HUES64 (cell line): ENCODE measurements around the gene RWDD1.
A peak's percentile ranks its signal among the peaks of the same experiment; 100 is the strongest.

Experiments
- H3K27ac ChIP-seq: 2 replicates; pipeline ENCODE4 v1.7.0; 2013; ENCODE audit warnings: low read depth, low read length, inconsistent platforms
- H3K27me3 ChIP-seq: 2 replicates; pipeline ENCODE4 v1.6.1; 2013; ENCODE audit warnings: mild to moderate bottlenecking, low read length; ENCODE audit not compliant: insufficient read depth
- H3K36me3 ChIP-seq: 2 replicates; pipeline ENCODE4 v1.6.1; 2013; ENCODE audit warnings: mild to moderate bottlenecking, low read length; ENCODE audit not compliant: insufficient read depth
- H3K4me1 ChIP-seq: 2 replicates; pipeline ENCODE4 v1.6.1; 2013; ENCODE audit warnings: mild to moderate bottlenecking, low read length, moderate library complexity; ENCODE audit not compliant: insufficient read depth
- H3K4me3 ChIP-seq: 2 replicates; pipeline ENCODE4 v1.5.1; 2013; ENCODE audit warnings: mild to moderate bottlenecking, low read length, moderate library complexity
- H3K9ac ChIP-seq: 2 replicates; pipeline ENCODE4 v1.6.1; 2013; ENCODE audit warnings: mild to moderate bottlenecking, low read depth, low read length
- H3K9me3 ChIP-seq: 2 replicates; pipeline ENCODE4 v1.6.1; 2013; ENCODE audit warnings: low read depth, low read length; ENCODE audit not compliant: insufficient read depth
- WGBS: fragments of 150-250, 120-280 bp; methylation state at CpG from one replicate; pipeline ENCODE4 v1.1.7; 2013; ENCODE audit warnings: missing lambda C conversion rate; 5-methylcytosine and 5-hydroxymethylcytosine counted together

Gene RWDD1

DNA sequence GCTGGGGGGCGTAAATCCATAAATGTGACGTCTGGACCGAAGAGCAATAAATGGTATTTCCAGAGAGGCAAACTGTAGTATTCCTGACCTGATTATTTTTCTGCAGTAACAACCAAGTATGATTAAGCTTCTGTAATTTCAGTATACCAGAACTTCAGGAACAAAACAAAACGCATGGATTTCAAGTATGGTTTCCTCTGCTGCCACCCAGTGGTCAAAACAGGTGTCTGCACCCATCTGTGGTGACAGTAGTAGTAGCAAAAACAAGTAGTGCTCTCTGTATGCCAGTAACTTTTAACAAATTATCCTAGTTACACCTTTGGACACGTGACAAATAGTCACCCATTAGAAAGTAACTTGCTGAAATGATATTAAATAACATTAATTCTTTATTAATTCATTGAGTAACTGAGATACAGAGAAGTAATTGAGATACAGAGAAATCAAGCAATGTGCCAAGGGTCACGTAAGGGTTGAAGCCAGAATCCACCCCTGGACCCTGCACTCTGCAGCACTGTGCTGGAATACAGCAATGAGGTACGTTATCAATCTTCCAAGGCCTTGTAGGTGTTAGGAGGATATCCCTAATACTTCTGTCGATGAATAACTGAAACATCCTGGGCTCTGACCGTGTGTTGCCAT lies 9.8 kb upstream of the RWDD1 start:
- no peaks in the 10 kb centered on the region for H3K36me3 ChIP-seq
- H3K4me1 ChIP-seq = no peaks in the 10 kb centered on the region
- H3K9ac ChIP-seq = no peak overlapping the region
- no peaks in the 10 kb centered on the region for H3K27me3 ChIP-seq
- H3K27ac ChIP-seq = no peak overlapping the region
- WGBS = 61% methylated on average over 8 of the region's 9 CpGs
- no peak overlapping the region for H3K4me3 ChIP-seq
- H3K9me3 ChIP-seq = no peaks in the 10 kb centered on the region

DNA sequence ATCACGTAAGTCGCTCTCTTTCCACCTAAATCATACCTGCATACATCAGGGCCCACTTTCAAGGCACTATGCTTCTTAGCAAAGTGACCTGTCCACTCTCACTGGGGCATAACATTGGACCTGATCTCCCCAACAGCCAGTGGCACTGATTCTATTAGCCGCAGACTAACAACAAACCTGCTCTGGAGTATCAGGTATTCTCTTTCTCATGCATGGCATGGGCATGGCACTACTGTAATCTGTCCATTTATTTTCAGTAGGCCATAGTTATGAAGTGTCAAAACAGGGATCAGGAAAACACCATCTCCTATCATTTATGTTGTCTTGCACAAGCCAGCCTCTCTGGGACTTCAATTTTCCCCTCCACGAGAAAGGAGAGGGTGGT lies 9.3 kb upstream of the RWDD1 start:
- H3K27me3 ChIP-seq = no peaks in the 10 kb centered on the region
- no peak overlapping the region for H3K9ac ChIP-seq
- no peaks in the 10 kb centered on the region for H3K9me3 ChIP-seq
- no peak overlapping the region for H3K4me3 ChIP-seq
- H3K4me1 ChIP-seq = no peaks in the 10 kb centered on the region
- no peak overlapping the region for H3K27ac ChIP-seq
- WGBS = 96% methylated on average over 3 of the region's 4 CpGs
- no peaks in the 10 kb centered on the region for H3K36me3 ChIP-seq

DNA sequence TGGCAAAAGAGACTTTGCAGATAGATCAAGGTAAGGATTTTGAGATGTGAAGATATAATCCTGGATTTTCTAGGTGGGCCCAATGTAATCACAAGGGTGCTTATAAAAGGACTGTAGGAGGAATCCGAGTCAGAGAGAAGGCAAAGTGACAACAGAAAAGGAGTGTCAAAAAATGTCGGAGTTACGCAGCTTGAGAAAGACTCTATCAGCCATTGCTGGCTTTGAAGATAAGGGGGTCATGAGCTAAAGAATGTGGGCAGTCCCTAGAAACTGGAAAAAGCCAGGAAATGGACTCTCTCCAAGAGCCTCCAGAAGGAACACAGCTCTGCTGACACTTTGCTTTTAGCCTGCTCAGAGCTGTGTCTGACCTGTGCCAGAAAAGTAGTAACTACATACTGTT lies 8.7 kb upstream of the RWDD1 start:
- no peaks in the 10 kb centered on the region for H3K4me1 ChIP-seq
- no peak overlapping the region for H3K4me3 ChIP-seq
- no peaks in the 10 kb centered on the region; the same call in 1 of the 2 replicates for H3K27me3 ChIP-seq
- H3K9ac ChIP-seq = no peak overlapping the region
- no peaks in the 10 kb centered on the region for H3K36me3 ChIP-seq
- H3K27ac ChIP-seq = no peak overlapping the region
- no peaks in the 10 kb centered on the region for H3K9me3 ChIP-seq
- WGBS = 70% methylated on average over 3 of the region's 3 CpGs

DNA sequence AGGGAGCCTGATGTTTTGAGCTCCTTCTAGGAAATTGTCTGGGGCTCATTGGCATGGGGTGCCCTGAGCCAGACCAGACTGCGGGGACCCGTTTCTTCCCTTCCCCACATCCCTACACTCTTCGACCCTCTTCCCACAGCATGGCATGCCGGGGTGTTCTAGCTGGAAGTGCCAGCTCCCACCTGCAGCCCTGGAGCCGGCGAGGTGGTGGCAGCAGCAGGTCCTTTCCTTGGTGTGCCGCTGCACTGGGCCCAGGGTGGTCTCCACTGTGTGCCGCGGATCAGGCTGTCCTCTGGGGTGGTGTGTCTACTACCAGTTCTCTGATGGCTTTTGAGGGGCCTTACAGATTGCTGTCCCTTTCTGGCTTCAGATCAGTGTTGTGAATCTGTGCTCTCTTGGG lies 7.5 kb upstream of the RWDD1 start:
- Histone ChIP-seq H3K27me3 (no peaks in the 10 kb centered on the region; the same call in 1 of the 2 replicates), H3K4me1 (no peaks in the 10 kb centered on the region), H3K9me3 (no peaks in the 10 kb centered on the region), H3K36me3 (no peaks in the 10 kb centered on the region), H3K9ac (no peak overlapping the region), H3K27ac (no peak overlapping the region), H3K4me3 (no peak overlapping the region)
- 93% methylated on average over 9 of the region's 9 CpGs for WGBS

DNA sequence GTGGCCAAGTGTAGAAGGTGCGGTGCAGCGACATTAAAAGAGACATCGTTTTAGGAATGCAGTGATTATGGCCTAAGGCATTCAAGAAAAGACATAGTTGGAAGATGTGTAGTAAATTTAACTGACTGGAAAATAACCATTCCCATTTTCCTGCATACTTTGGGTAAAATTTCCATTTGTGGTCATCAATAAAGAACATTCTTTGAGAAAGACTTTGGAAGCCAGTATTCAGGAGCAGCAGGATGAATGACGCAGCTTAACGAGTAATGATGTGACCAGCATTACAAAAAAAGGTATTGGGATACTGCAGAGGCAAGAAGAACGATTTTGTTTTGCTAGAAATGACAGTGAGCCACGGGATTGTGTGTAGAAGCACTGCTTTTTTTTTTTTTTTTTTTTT lies 7.0 kb upstream of the RWDD1 start:
- no peak overlapping the region for H3K4me3 ChIP-seq
- H3K9me3 ChIP-seq = no peaks in the 10 kb centered on the region
- H3K27ac ChIP-seq = no peak overlapping the region
- H3K4me1 ChIP-seq = no peaks in the 10 kb centered on the region
- H3K27me3 ChIP-seq = no peaks in the 10 kb centered on the region; the same call in 1 of the 2 replicates
- 88% methylated on average over 7 of the region's 7 CpGs for WGBS
- no peaks in the 10 kb centered on the region for H3K36me3 ChIP-seq
- H3K9ac ChIP-seq = no peak overlapping the region

DNA sequence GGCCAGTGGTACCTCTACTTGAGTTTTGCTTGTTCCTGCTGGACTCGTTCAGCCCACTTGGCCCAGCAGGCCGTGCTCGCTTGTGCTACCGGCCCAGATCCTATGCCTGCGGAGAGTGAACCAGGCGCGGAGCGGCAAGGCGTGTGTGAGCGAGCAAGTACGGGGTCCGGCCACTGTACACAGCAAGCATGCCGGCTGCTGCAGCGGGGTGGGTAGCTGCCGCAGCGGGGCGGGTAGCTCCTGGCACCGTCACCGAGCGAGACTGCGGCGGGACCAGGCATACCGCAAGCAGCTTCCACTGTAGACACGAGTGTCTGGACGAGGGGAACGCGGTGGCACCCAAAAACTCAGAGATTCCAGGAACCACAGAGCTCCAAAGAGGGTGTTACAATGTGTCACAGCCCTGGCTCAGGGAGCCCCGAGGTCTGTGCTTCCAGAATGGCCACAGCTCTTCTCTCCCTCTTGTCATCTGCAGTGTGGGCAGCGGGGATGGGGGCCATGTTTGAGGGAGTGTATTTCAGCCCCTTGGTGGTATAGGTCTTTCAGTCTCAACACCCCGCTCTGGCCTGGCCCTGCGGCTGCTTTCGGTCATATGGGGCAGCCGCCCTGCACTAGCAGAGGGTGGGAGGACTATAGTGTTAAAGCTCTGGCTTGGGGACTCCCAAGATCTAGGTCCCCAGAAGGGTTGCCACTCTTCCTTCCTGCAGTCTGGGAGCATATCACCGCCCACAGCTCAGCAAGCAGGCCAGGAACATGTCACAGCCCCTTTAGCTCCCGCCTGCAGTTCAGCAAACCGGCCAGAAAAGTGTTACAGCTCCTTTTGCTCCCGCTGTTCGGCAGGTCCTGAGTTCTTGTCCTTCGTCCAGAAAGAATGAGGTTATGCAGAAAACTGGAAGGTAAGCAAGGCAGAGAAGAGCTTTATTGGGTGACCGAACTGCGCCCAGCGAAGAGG lies 6.1 kb upstream of the RWDD1 start:
- Histone ChIP-seq H3K36me3 (no peaks in the 10 kb centered on the region), H3K27me3 (no peaks in the 10 kb centered on the region; the same call in 1 of the 2 replicates), H3K9me3 (no peaks in the 10 kb centered on the region), H3K9ac (no peak overlapping the region), H3K27ac (no peak overlapping the region), H3K4me3 (no peak overlapping the region), H3K4me1 (0 out of 2 replicates have a peak, but pooled peaks cover 5% of the 10 kb centered on the region)
- WGBS = 94% methylated on average over 42 of the region's 42 CpGs

DNA sequence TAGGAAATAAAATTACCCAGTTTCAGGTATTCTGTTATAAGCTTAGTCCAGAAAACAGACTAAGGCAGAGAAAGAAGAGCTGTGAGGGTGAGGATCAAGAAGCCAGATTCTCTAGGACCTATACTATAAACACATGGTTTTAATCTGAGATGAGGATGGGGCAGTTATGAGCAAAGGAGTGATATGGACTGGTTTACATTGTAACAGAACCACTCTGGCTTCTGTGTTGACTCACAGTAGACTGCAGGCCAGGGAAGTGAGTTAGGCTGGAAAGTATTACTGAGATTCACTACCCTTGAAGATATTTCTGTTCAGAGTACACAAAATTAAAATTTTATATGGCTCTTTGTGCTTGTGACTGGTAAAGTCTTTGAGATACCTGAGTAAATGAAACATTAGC lies 3.2 kb upstream of the RWDD1 start:
- H3K4me3 ChIP-seq = no peak overlapping the region
- no peaks in the 10 kb centered on the region for H3K9me3 ChIP-seq
- H3K36me3 ChIP-seq = no peaks in the 10 kb centered on the region
- H3K27ac ChIP-seq = no peak overlapping the region
- H3K4me1 ChIP-seq = 0 out of 2 replicates have a peak, but pooled peaks cover 5% of the 10 kb centered on the region
- no peaks in the 10 kb centered on the region; the same call in 1 of the 2 replicates for H3K27me3 ChIP-seq
- H3K9ac ChIP-seq = no peak overlapping the region

DNA sequence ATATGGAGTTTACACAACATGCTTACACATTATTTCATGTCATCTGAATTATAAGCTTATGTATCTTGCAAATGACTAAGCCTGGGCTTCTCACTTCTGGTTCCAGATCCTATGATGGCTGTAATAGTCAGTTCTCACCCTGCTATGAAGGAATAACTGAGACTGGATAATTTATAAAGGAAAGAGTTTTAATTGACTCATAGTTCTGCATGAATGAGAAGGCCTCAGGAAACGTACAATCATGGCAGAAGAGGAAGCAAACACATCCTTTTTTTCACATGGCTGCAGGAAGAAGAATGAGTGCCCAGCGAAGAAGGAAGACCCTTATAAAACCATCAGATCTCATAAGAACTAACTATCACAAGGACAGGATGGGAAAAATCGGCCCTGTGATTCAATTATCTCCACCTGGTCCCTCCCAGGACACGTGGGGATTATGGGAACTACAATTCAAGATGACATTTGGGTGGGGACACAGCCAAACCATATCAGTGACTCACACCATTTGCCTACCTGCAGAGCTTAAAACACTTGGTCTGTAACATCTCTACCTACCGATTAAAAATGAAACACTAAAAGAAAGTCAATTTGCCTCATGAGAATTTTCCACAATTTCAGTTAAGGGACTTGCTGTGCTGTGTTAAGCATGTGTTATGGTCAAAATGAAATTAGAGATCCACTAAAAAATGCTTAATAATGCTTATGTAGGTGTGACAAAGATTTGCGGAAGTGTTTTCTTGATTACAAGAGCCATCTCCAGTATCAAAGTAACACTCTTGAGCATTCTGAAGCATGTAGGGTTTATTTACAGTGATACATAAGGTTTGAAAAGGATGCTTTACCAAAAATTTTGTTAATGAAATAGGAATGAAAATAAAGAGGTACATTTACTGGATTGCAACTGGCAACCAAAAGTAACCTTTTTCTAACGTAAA lies 2.2 kb upstream of the RWDD1 start:
- peak overlapping the region; percentile 89; the same call in 1 of the 2 replicates for H3K4me3 ChIP-seq
- H3K9me3 ChIP-seq = no peaks in the 10 kb centered on the region
- H3K9ac ChIP-seq = no peak overlapping the region
- H3K36me3 ChIP-seq = peaks cover 3% of the 10 kb centered on the region; the same call in 1 of the 2 replicates
- 76% methylated on average over 7 of the region's 7 CpGs for WGBS
- H3K4me1 ChIP-seq = 0 out of 2 replicates have a peak, but pooled peaks cover 5% of the 10 kb centered on the region
- H3K27ac ChIP-seq = no peak overlapping the region
- H3K27me3 ChIP-seq = no peaks in the 10 kb centered on the region; the same call in 1 of the 2 replicates

DNA sequence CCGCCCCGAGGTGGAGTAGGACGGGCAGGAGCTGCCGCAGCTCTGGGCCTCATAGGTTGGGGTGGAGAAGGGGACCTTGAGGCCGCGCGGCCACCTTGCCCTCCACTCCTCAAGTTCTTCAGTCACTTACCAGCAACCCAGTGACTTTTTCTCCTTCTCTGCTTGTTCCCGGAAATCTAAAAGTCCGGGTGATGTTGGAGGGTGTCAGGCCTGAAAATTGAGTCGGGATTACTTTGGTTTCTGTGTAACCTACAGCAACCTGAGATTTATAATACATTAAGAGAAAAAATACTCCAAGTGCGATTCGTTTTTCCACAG lies 338 bp downstream of the RWDD1 start:
- H3K27me3 ChIP-seq = no peaks in the 10 kb centered on the region; the same call in 1 of the 2 replicates
- WGBS = 3% methylated on average over 8 of the region's 12 CpGs
- 0 out of 2 replicates have a peak, but pooled peaks cover 5% of the 10 kb centered on the region for H3K4me1 ChIP-seq
- H3K9me3 ChIP-seq = no peaks in the 10 kb centered on the region
- peak overlapping the region; percentile 88 for H3K9ac ChIP-seq
- H3K36me3 ChIP-seq = peaks cover 16% of the 10 kb centered on the region
- H3K27ac ChIP-seq = peak overlapping the region; percentile 85
- H3K4me3 ChIP-seq = peak overlapping the region; percentile 89

DNA sequence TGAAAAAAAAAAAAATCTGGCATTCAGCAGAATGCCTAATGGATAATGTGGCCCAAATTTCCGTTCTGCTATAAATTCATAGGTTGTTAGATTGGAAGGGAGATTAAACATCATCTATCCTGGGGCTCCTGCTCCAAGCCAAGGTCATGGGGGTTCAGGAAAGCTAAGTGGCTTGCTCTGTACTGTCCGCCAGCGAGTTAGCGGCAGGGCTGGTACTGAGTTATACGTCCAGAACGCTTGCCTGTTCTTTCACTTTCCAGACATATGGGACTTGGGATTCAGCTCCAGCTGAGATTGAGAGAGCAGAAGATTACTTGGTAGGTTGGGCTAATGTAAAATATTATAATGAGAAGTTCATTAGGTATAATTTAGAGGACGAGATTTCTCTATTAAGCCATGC lies 858 bp downstream of the RWDD1 start:
- Histone ChIP-seq H3K4me3 (peak overlapping the region; percentile 89), H3K36me3 (peaks cover 20% of the 10 kb centered on the region), H3K27ac (no peak overlapping the region), H3K27me3 (no peaks in the 10 kb centered on the region; the same call in 1 of the 2 replicates), H3K9me3 (no peaks in the 10 kb centered on the region), H3K4me1 (0 out of 2 replicates have a peak, but pooled peaks cover 5% of the 10 kb centered on the region), H3K9ac (peak overlapping the region; percentile 88)
- 7% methylated on average over 6 of the region's 7 CpGs for WGBS
